Measurements from ENCODE around the gene BCL2L13. TPM values are rescaled to one million over a fixed set of nuclear protein-coding genes. Genes with fewer than 3 reads are reported as not detected.

Gene BCL2L13
- total RNA-seq, 1 experiment from 2014 or later: 52.9 TPM

GRCh38 chr22:17728786-17729185 is 90.2 kb downstream of the BCL2L13 start:
- H3K4me1 ChIP-seq (ENCODE audit: insufficient read depth, low read length, poor library complexity, severe bottlenecking): peaks cover 15% of the 10 kb centered on the region
- no peak overlapping the region for H3K4me3 ChIP-seq (ENCODE audit: low read depth, low read length, poor library complexity, severe bottlenecking)
- ChIA-PET POLR2A (ENCODE audit: low non-redundant PET) (no interaction called here), CTCF (no interaction called here)
- H3K27me3 ChIP-seq (replicated peaks; ENCODE audit: insufficient read depth, low read depth, low read length, poor library complexity): no peaks in the 10 kb centered on the region
- no peak for DNase-seq (ENCODE audit: low spot score)
- H3K9me3 ChIP-seq (ENCODE audit: low read depth, low read length, poor library complexity, severe bottlenecking): no peaks in the 10 kb centered on the region
- TSS peak; percentile 49 for BruUV-seq (replicated peaks)
- intact Hi-C loops (cut with micrococcal nuclease; ENCODE audit: unreplicated experiment): no loop called here
- H3K27ac ChIP-seq (ENCODE audit: low read depth, low read length, poor library complexity, severe bottlenecking): no peak overlapping the region
- no peak for TF ChIP-seq CTCF (conservative IDR thresholded peaks at IDR 0.05; ENCODE audit: low read depth, low read length)
- no peak for TF ChIP-seq EZH2 (IDR thresholded peaks at IDR 0.05; ENCODE audit: borderline replicate concordance, low read depth, low read length, poor library complexity, severe bottlenecking)
- peaks cover 31% of the 10 kb centered on the region for H3K36me3 ChIP-seq (ENCODE audit: insufficient read depth, low read length, poor library complexity, severe bottlenecking)

- TF ChIP-seq CTCF (conservative IDR thresholded peaks at IDR 0.05; ENCODE audit: low read depth, low read length): no peak
- TF ChIP-seq EZH2 (IDR thresholded peaks at IDR 0.05; ENCODE audit: borderline replicate concordance, low read depth, low read length, poor library complexity, severe bottlenecking): no peak
- H3K9me3 ChIP-seq (ENCODE audit: low read depth, low read length, poor library complexity, severe bottlenecking): no peaks in the 10 kb centered on the region
- ChIA-PET POLR2A (ENCODE audit: low non-redundant PET) (no interaction called here), CTCF (no interaction called here)
- intact Hi-C loops (cut with micrococcal nuclease; ENCODE audit: unreplicated experiment): no loop called here
- no peak overlapping the region for H3K27ac ChIP-seq (ENCODE audit: low read depth, low read length, poor library complexity, severe bottlenecking)
- DNase-seq (ENCODE audit: low spot score): no peak
- no peak overlapping the region for H3K4me3 ChIP-seq (ENCODE audit: low read depth, low read length, poor library complexity, severe bottlenecking)
- H3K27me3 ChIP-seq (replicated peaks; ENCODE audit: insufficient read depth, low read depth, low read length, poor library complexity): no peaks in the 10 kb centered on the region
- BruUV-seq (replicated peaks): no TSS peak
- H3K36me3 ChIP-seq (ENCODE audit: insufficient read depth, low read length, poor library complexity, severe bottlenecking): peaks cover 37% of the 10 kb centered on the region
- H3K4me1 ChIP-seq (ENCODE audit: insufficient read depth, low read length, poor library complexity, severe bottlenecking): peaks cover 15% of the 10 kb centered on the region
Measured at GRCh38 chr22:17729561-17729960, 91.0 kb downstream of the BCL2L13 start.

- no TSS peak for BruUV-seq (replicated peaks)
- peaks cover 38% of the 10 kb centered on the region for H3K36me3 ChIP-seq (ENCODE audit: insufficient read depth, low read length, poor library complexity, severe bottlenecking)
- H3K9me3 ChIP-seq (ENCODE audit: low read depth, low read length, poor library complexity, severe bottlenecking): no peaks in the 10 kb centered on the region
- no peaks in the 10 kb centered on the region for H3K27me3 ChIP-seq (replicated peaks; ENCODE audit: insufficient read depth, low read depth, low read length, poor library complexity)
- no peak for DNase-seq (ENCODE audit: low spot score)
- H3K4me1 ChIP-seq (ENCODE audit: insufficient read depth, low read length, poor library complexity, severe bottlenecking): peaks cover 11% of the 10 kb centered on the region
- no peak for TF ChIP-seq CTCF (conservative IDR thresholded peaks at IDR 0.05; ENCODE audit: low read depth, low read length)
- no peak for TF ChIP-seq EZH2 (IDR thresholded peaks at IDR 0.05; ENCODE audit: borderline replicate concordance, low read depth, low read length, poor library complexity, severe bottlenecking)
- H3K27ac ChIP-seq (ENCODE audit: low read depth, low read length, poor library complexity, severe bottlenecking): no peak overlapping the region
- ChIA-PET CTCF (no interaction called here), POLR2A (ENCODE audit: low non-redundant PET) (no interaction called here)
- intact Hi-C loops (cut with micrococcal nuclease; ENCODE audit: unreplicated experiment): no loop called here
- H3K4me3 ChIP-seq (ENCODE audit: low read depth, low read length, poor library complexity, severe bottlenecking): no peak overlapping the region
Measured at GRCh38 chr22:17732251-17732854, 93.8 kb downstream of the BCL2L13 start.
